Measurements from ENCODE around the gene PANK2. TPM values are rescaled to one million over a fixed set of nuclear protein-coding genes. Genes with fewer than 3 reads are reported as not detected.

Gene PANK2
- polyA plus RNA-seq, 1 of the 3 experiments (the other 2 are of a cell fraction) = 17.7 TPM

DNA sequence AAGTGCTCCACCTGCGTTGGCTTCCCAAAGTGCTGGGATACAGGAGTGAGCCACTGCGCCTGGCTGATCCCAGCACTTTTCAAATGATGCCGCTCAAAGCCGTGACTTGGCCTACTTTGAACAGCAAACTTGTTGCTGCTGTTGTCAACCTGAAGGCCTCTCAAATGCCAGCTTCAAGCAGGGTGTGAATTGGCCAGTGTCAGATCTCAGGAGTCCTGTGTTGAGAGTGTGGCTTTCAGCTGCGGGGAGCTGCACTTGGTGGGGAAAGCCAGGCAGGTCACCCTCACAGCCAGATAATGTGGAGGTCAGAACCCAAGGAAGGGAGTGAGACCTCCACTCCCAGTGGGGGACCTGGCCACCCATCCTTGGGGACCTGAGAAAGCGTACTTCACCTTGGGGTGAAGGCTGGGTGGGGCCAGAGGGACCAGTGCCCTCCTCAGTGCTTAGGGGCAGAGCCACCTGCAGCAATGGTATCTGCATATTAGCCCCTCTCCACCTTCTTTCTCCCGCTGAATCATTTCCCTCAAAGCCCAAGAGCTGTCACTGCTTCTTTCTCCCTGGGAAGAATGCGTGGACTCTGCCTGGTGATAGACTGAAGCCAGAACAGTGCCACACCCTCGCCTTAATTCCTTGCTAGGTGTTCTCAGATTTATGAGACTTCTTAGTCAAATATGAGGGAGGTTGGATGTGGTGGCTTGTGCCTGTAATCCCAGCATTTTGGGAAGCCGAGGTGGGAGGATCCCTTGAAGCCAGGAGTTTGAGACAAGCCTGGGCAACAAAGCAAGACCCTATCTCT, 19.1 kb upstream of the PANK2 start:
- Histone ChIP-seq H3K9me2 (no peaks in the 10 kb centered on the region), H3K4me2 (no peak overlapping the region), H3K9me3 (no peaks in the 10 kb centered on the region), H3F3A (replicated peaks; ENCODE audit: insufficient read depth) (peaks cover 11% of the 10 kb centered on the region), H2AFZ (ENCODE audit: low read depth) (no peak overlapping the region), H3K4me3 (ENCODE audit: low read depth in 2 of 2, low read length in 1 of 2) (no peak overlapping the region), H3K9ac (no peak overlapping the region), H3K27ac (ENCODE audit: low read depth in 2 of 2, low read length in 1 of 2) (no peak overlapping the region; a peak in 1 of 4 replicates), H4K20me1 (ENCODE audit: insufficient read depth) (no peaks in the 10 kb centered on the region), H3K4me1 (ENCODE audit: control insufficient read depth in 1 of 2, insufficient read depth in 2 of 2, low read depth in 1 of 2, low read length in 1 of 2) (peaks cover 0 to 2% of the 10 kb centered on the region in 2 experiments; a peak in 1 of 4 replicates), H3K27me3 (ENCODE audit: insufficient read depth) (no peaks in the 10 kb centered on the region), H3K79me2 (ENCODE audit: insufficient read depth) (peaks cover 22% of the 10 kb centered on the region; the same call in 1 of the 2 replicates), H3K36me3 (replicated peaks in 1 of 2; ENCODE audit: control insufficient read depth in 1 of 2, insufficient read depth in 2 of 2, low read length in 1 of 2) (peaks cover 10 to 30% of the 10 kb centered on the region in 2 experiments)
- ChIA-PET POLR2A (no interaction called here), CTCF (interaction anchor here (1.8 kb wide), 1 partner anchor 215 kb away, joined by 4 read pairs; no protein-coding TSS in a partner anchor)
- WGBS (ENCODE audit: low lambda C conversion rate) = 95% methylated on average over 10 of the region's 10 CpGs
- TF ChIP-seq RCOR1 (IDR thresholded peaks at IDR 0.05; ENCODE audit: low read length) = no peak
- TF ChIP-seq EP300 (IDR thresholded peaks at IDR 0.05; ENCODE audit: borderline replicate concordance in 1 of 2, low read depth in 1 of 2, low read length in 1 of 2) = no peak
- no peak for TF ChIP-seq EZH2phosphoT487 (IDR thresholded peaks at IDR 0.05; ENCODE audit: borderline replicate concordance, low read depth)
- no peak for TF ChIP-seq JUND (IDR thresholded peaks at IDR 0.05)
- TF ChIP-seq RXRA (IDR thresholded peaks at IDR 0.05; ENCODE audit: borderline replicate concordance, low read depth) = no peak
- no peak for TF ChIP-seq FOXJ3 (CRISPR knock-in tag; IDR thresholded peaks at IDR 0.05)
- no peak for DNase-seq

DNA sequence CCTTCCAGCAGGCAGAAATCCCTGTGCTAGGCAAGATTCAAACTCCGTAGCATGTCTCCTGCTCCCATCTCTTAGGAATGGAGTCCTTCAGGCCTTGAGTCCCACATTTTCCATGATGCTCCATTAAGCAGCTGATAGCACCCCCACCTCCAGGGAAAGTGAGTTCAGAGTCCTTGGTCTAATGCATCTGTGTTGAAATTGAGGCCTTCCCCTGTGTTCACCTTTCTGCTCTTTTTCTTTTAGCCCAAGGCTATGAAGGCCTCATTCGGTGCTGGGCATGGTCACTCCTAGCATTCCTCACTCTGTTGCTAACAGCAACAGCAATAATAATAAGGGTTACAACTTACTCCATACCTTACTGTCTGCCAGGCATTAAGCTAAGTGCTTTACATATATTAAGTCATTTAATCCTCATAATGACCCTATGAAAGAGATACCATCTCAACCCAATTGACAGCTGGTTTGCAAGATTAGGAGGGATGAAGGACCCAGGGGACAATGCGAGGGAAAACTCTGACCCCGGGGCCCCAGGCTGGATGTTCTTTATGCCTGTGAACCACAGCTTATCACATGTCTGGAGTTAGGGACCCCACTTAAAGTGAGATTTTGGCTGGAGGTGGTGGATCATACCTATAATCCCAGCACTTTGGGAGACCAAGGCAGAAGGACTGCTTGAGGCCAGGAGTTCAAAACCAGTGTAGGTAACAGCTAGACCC, 17.5 kb upstream of the PANK2 start:
- ChIA-PET CTCF (interaction anchor here (0.8 to 1.8 kb wide), 2 partner anchors 16 to 213 kb away, joined by 4 read pairs; no protein-coding TSS in a partner anchor), POLR2A (interaction anchor here (0.6 kb wide), 1 partner anchor 715 kb away, joined by 5 read pairs; no protein-coding TSS in a partner anchor)
- no peak overlapping the region for H3K9ac ChIP-seq
- no peak overlapping the region for H3K4me3 ChIP-seq (ENCODE audit: low read depth in 2 of 2, low read length in 1 of 2)
- no peaks in the 10 kb centered on the region for H3K9me3 ChIP-seq
- TF ChIP-seq NRF1 (IDR thresholded peaks at IDR 0.05; ENCODE audit: low read depth, low read length) = no peak
- no peak for TF ChIP-seq ELF1 (IDR thresholded peaks at IDR 0.05)
- no peak for TF ChIP-seq TAF1 (IDR thresholded peaks at IDR 0.05; ENCODE audit: borderline replicate concordance, low read depth, low read length)
- TF ChIP-seq, protein P1, sequence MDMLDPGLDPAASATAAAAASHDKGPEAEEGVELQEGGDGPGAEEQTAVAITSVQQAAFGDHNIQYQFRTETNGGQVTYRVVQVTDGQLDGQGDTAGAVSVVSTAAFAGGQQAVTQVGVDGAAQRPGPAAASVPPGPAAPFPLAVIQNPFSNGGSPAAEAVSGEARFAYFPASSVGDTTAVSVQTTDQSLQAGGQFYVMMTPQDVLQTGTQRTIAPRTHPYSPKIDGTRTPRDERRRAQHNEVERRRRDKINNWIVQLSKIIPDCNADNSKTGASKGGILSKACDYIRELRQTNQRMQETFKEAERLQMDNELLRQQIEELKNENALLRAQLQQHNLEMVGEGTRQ (IDR thresholded peaks at IDR 0.05; ENCODE audit: borderline replicate concordance, low read depth, low read length) = no peak
- TF ChIP-seq, protein P2, sequence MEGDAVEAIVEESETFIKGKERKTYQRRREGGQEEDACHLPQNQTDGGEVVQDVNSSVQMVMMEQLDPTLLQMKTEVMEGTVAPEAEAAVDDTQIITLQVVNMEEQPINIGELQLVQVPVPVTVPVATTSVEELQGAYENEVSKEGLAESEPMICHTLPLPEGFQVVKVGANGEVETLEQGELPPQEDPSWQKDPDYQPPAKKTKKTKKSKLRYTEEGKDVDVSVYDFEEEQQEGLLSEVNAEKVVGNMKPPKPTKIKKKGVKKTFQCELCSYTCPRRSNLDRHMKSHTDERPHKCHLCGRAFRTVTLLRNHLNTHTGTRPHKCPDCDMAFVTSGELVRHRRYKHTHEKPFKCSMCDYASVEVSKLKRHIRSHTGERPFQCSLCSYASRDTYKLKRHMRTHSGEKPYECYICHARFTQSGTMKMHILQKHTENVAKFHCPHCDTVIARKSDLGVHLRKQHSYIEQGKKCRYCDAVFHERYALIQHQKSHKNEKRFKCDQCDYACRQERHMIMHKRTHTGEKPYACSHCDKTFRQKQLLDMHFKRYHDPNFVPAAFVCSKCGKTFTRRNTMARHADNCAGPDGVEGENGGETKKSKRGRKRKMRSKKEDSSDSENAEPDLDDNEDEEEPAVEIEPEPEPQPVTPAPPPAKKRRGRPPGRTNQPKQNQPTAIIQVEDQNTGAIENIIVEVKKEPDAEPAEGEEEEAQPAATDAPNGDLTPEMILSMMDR (IDR thresholded peaks at IDR 0.05) = no peak
- TF ChIP-seq EP300 (IDR thresholded peaks at IDR 0.05; ENCODE audit: borderline replicate concordance in 1 of 2, low read depth in 1 of 2, low read length in 1 of 2) = no peak
- TF ChIP-seq TEAD4 (IDR thresholded peaks at IDR 0.05; ENCODE audit: borderline replicate concordance, insufficient read depth) = no peak
- no peak for TF ChIP-seq RFX5 (IDR thresholded peaks at IDR 0.05; ENCODE audit: low read length)
- no peak for TF ChIP-seq RCOR1 (IDR thresholded peaks at IDR 0.05; ENCODE audit: low read length)
- TF ChIP-seq EZH2phosphoT487 (IDR thresholded peaks at IDR 0.05; ENCODE audit: borderline replicate concordance, low read depth) = no peak
- H3F3A ChIP-seq (replicated peaks; ENCODE audit: insufficient read depth) = peaks cover 11% of the 10 kb centered on the region
- WGBS (ENCODE audit: low lambda C conversion rate) = 87% methylated on average over 4 of the region's 4 CpGs
- H3K9me2 ChIP-seq = no peaks in the 10 kb centered on the region
- DNase-seq = no peak
- H3K27me3 ChIP-seq (ENCODE audit: insufficient read depth) = no peaks in the 10 kb centered on the region
- no peak overlapping the region; a peak in 1 of 4 replicates for H3K27ac ChIP-seq (ENCODE audit: low read depth in 2 of 2, low read length in 1 of 2)
- H3K4me2 ChIP-seq = no peak overlapping the region
- no peak overlapping the region for H2AFZ ChIP-seq (ENCODE audit: low read depth)
- H4K20me1 ChIP-seq (ENCODE audit: insufficient read depth) = no peaks in the 10 kb centered on the region; the same call in 1 of the 2 replicates
- peaks cover 14 to 16% of the 10 kb centered on the region in 2 experiments for H3K36me3 ChIP-seq (replicated peaks in 1 of 2; ENCODE audit: control insufficient read depth in 1 of 2, insufficient read depth in 2 of 2, low read length in 1 of 2)
- H3K79me2 ChIP-seq (ENCODE audit: insufficient read depth) = peaks cover 26% of the 10 kb centered on the region; the same call in 1 of the 2 replicates
- H3K4me1 ChIP-seq (ENCODE audit: control insufficient read depth in 1 of 2, insufficient read depth in 2 of 2, low read depth in 1 of 2, low read length in 1 of 2) = peaks cover 0 to 2% of the 10 kb centered on the region in 2 experiments; a peak in 1 of 4 replicates
